Gastrocnemius medialis (tissue), 4 donors: ENCODE measurements around the gene IGF2BP2.

Experiments
- CTCF ChIP-seq, 5 experiments: fragments of 450-650 bp in 3 of 5; fragments of 200-600 bp in 2 of 5; sonication (generic) in 2 of 5; IDR thresholded peaks in 4 of 5; conservative IDR thresholded peaks in 1 of 5; 1 replicate in 4 of 5; 2 replicates in 1 of 5; pipeline ENCODE4 v1.5.1; 2016 to 2019; ENCODE audit warnings: antibody characterized with exemption in 5 of 5, mild to moderate bottlenecking in 3 of 5, moderate library complexity in 3 of 5
- POLR2A ChIP-seq, 2 donors: fragments of 450-650 bp; IDR thresholded peaks; one replicate each; pipeline ENCODE4 v1.6.1; 2017; ENCODE audit warnings: antibody characterized with exemption in 2 of 2, mild to moderate bottlenecking in 2 of 2, moderate library complexity in 2 of 2

GRCh38 chr3:185843635-185844034 is 18.8 kb upstream of the IGF2BP2 start:
- TF ChIP-seq POLR2A (IDR thresholded peaks at IDR 0.05) (no peak), CTCF (IDR thresholded peaks at IDR 0.05 in 4 of 5, conservative IDR thresholded peaks at IDR 0.05 in 1 of 5) (no peak)
